Endodermal cell (in vitro differentiated cells): ENCODE results near the gene KRTAP13-2. TPM values are rescaled to one million over a fixed set of nuclear protein-coding genes. Genes with fewer than 3 reads are reported as not detected.

Source experiments
- DNase-seq: peaks from one replicate; pipeline ENCODE4 v3.0.0-alpha.2; 2017
- H3K27ac ChIP-seq: 2 replicates; pipeline ENCODE4 v1.5.1; 2013; ENCODE audit warnings: mild to moderate bottlenecking, low read depth, low read length, moderate library complexity
- H3K27me3 ChIP-seq: 2 replicates; pipeline ENCODE4 v1.6.1; 2013; ENCODE audit warnings: mild to moderate bottlenecking, low read length, moderate library complexity; ENCODE audit not compliant: insufficient read depth, control insufficient read depth, poor library complexity, severe bottlenecking
- H3K36me3 ChIP-seq: 2 replicates; pipeline ENCODE4 v1.7.0; 2013; ENCODE audit warnings: mild to moderate bottlenecking, low read length, moderate library complexity; ENCODE audit not compliant: control insufficient read depth, insufficient read depth
- H3K4me1 ChIP-seq: one replicate; pipeline ENCODE4 v1.7.0; 2013; ENCODE audit warnings: low read length; ENCODE audit not compliant: control insufficient read depth, insufficient read depth
- H3K4me3 ChIP-seq: 2 replicates; pipeline ENCODE4 v1.5.1; 2013; ENCODE audit warnings: mild to moderate bottlenecking, low read length, moderate library complexity
- H3K9ac ChIP-seq: 2 replicates; pipeline ENCODE4 v1.6.1; 2013; ENCODE audit warnings: mild to moderate bottlenecking, low read length, moderate library complexity; ENCODE audit not compliant: poor library complexity, severe bottlenecking; ENCODE audit errors: extremely low read depth
- H3K9me3 ChIP-seq: 2 replicates; pipeline ENCODE4 v1.6.1; 2013; ENCODE audit warnings: mild to moderate bottlenecking, low read length, moderate library complexity; ENCODE audit not compliant: control insufficient read depth
- H3K27ac Mint-ChIP-seq: 2 replicates; pipeline ENCODE4 v1.8.0; 2020; ENCODE audit warnings: mixed read lengths
- H3K27me3 Mint-ChIP-seq: 2 replicates; pipeline ENCODE4 v1.8.0; 2021; ENCODE audit warnings: mild to moderate bottlenecking, mixed read lengths; ENCODE audit not compliant: insufficient read depth
- H3K36me3 Mint-ChIP-seq: 2 replicates; pipeline ENCODE4 v1.8.0; 2020; ENCODE audit warnings: low read depth, mixed read lengths
- H3K4me1 Mint-ChIP-seq: 2 replicates; pipeline ENCODE4 v1.8.0; 2020; ENCODE audit warnings: mixed read lengths
- H3K4me3 Mint-ChIP-seq: 2 replicates; pipeline ENCODE4 v1.8.0; 2020; ENCODE audit warnings: mild to moderate bottlenecking, moderate library complexity, mixed read lengths
- H3K9me3 Mint-ChIP-seq: 2 replicates; pipeline ENCODE4 v1.8.0; 2020; ENCODE audit warnings: mild to moderate bottlenecking, mixed read lengths
- WGBS, 2 experiments: methylation state at CpG; one replicate each; pipeline versions ENCODE4 v1.1.5 to v1.1.7; 2013; ENCODE audit warnings: missing lambda C conversion rate in 2 of 2, mixed read lengths in 1 of 2; ENCODE audit not compliant: insufficient coverage in 1 of 2, insufficient read length in 1 of 2; 5-methylcytosine and 5-hydroxymethylcytosine counted together
- total RNA-seq, 2 donors: library from RNA; stranded (reverse); fragmentation: NEBNext Ultra II Directional in 1 of 2; extraction: Animal tissue kit (Norgen Biotek cat#: 25700) in 1 of 2; gene quantifications; 2 replicates in 1 of 2; 3 replicates in 1 of 2; pipeline ENCODE4 v1.2.1, GENCODE V29; 2021
- TF ChIP-seq, protein P1 (sequence below): fragments of 200-600 bp; sonication (generic); conservative IDR thresholded peaks from 2 replicates; pipeline ENCODE4 v1.5.0; 2021; ENCODE audit warnings: antibody characterized with exemption, mild to moderate bottlenecking

Gene KRTAP13-2
- total RNA-seq, 2 donors from 2014 or later = not detected

DNA sequence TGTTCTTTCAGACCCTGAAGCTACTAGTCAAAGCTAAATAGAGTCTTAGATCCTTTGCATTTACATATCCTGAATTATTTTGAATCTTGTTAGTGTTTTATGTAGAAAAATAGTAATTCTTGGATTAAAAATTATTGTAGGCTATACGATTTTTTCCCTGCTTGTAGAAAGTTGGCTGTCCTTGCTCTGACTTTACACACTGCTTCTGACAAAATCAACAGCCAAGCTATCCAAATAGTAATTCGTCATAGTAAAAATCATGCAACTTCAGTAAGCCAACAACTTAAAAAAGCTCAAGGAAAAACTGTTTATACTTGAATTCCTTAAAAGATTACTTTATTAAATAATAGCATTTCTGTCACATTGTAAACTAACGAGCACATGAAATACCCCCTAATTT, 16.2 kb downstream of the KRTAP13-2 start:
- H3K27me3 ChIP-seq = no peaks in the 10 kb centered on the region
- Mint-ChIP-seq H3K27me3 (peaks cover 2% of the 10 kb centered on the region), H3K9me3 (no peaks in the 10 kb centered on the region), H3K4me1 (peaks cover 9% of the 10 kb centered on the region), H3K4me3 (no peak overlapping the region), H3K27ac (no peak overlapping the region), H3K36me3 (no peaks in the 10 kb centered on the region)
- H3K36me3 ChIP-seq = no peaks in the 10 kb centered on the region
- no peak overlapping the region for H3K27ac ChIP-seq
- WGBS, 2 experiments = 82 to 100% methylated on average over 1 to 3 of the region's 3 CpGs
- H3K4me1 ChIP-seq = no peaks in the 10 kb centered on the region
- no peak overlapping the region for H3K4me3 ChIP-seq
- H3K9ac ChIP-seq = no peak overlapping the region
- peaks cover 6% of the 10 kb centered on the region for H3K9me3 ChIP-seq
- DNase-seq = no peak
- TF ChIP-seq, protein P1, sequence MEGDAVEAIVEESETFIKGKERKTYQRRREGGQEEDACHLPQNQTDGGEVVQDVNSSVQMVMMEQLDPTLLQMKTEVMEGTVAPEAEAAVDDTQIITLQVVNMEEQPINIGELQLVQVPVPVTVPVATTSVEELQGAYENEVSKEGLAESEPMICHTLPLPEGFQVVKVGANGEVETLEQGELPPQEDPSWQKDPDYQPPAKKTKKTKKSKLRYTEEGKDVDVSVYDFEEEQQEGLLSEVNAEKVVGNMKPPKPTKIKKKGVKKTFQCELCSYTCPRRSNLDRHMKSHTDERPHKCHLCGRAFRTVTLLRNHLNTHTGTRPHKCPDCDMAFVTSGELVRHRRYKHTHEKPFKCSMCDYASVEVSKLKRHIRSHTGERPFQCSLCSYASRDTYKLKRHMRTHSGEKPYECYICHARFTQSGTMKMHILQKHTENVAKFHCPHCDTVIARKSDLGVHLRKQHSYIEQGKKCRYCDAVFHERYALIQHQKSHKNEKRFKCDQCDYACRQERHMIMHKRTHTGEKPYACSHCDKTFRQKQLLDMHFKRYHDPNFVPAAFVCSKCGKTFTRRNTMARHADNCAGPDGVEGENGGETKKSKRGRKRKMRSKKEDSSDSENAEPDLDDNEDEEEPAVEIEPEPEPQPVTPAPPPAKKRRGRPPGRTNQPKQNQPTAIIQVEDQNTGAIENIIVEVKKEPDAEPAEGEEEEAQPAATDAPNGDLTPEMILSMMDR = no peak

DNA sequence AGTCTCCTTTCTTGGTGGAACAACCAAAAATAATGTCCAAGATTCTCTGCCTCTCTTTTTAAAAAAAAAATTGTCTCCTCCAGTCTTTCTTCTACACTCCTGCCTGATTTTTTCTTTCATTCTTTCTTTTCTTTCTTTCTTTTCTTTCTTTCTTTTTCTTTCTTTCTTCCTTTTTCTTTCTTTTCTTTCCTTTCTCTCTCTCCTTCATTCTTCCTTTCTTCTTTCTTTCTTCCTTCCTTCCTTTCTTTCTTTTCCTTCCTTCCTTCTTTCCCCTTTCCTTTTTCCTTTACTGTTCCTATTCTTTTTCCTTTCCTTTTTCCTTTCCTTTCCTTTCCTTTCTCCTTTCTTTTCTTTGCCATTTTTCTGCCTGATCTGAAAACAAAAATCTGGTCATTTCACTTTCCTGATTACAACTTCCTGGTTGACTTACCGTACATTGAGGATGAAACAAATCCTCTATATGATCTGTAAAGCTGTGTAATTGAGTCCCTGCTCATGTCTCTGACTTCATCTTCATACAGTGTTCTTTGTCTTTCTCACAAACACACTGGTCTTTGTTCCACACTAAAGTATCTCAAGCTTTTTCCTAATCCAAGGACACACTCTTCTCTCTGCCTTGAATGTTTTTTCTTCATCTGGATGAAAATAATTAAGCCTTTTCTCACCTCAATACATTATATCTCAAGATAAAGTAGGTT, 17.6 kb downstream of the KRTAP13-2 start:
- Histone ChIP-seq H3K9me3 (peaks cover 6% of the 10 kb centered on the region), H3K27ac (no peak overlapping the region), H3K4me3 (no peak overlapping the region), H3K9ac (no peak overlapping the region), H3K36me3 (no peaks in the 10 kb centered on the region), H3K4me1 (no peaks in the 10 kb centered on the region), H3K27me3 (no peaks in the 10 kb centered on the region)
- no peak overlapping the region for H3K27ac Mint-ChIP-seq
- H3K4me1 Mint-ChIP-seq = peaks cover 13% of the 10 kb centered on the region
- H3K9me3 Mint-ChIP-seq = no peaks in the 10 kb centered on the region
- H3K4me3 Mint-ChIP-seq = no peak overlapping the region
- 100% methylated on average over 1 of the region's 1 CpG; no CpG with 5 or more reads in 1 of the 2 experiments for WGBS, 2 experiments
- TF ChIP-seq, protein P1 = no peak
- DNase-seq = no peak
- peaks cover 2% of the 10 kb centered on the region for H3K27me3 Mint-ChIP-seq
- H3K36me3 Mint-ChIP-seq = no peaks in the 10 kb centered on the region

GRCh38 chr21:30351534-30351933, 20.5 kb downstream of the KRTAP13-2 start:
- no peak for DNase-seq
- Histone ChIP-seq H3K27me3 (no peaks in the 10 kb centered on the region), H3K27ac (no peak overlapping the region), H3K4me3 (no peak overlapping the region), H3K9ac (no peak overlapping the region), H3K9me3 (peaks cover 6% of the 10 kb centered on the region), H3K4me1 (peaks cover 4% of the 10 kb centered on the region), H3K36me3 (no peaks in the 10 kb centered on the region)
- no peaks in the 10 kb centered on the region for H3K36me3 Mint-ChIP-seq
- TF ChIP-seq, protein P1 = no peak
- H3K27me3 Mint-ChIP-seq = peaks cover 1% of the 10 kb centered on the region
- no peak overlapping the region for H3K4me3 Mint-ChIP-seq
- no peak overlapping the region for H3K27ac Mint-ChIP-seq
- peaks cover 16% of the 10 kb centered on the region for H3K4me1 Mint-ChIP-seq
- no CpG with 5 or more reads among the region's 1 CpG for WGBS, 2 experiments
- H3K9me3 Mint-ChIP-seq = no peaks in the 10 kb centered on the region
